ENCODE measurements around the gene ATP8B1.

ATP8B1 gene

GRCh38 chr18:57767259-57768050, 35.7 kb downstream of the ATP8B1 start:
- no peak for TF ChIP-seq CTCF (IDR thresholded peaks at IDR 0.05; ENCODE audit: insufficient read depth, low read depth, low read length, missing control alignments)

GRCh38 chr18:57764995-57765394, 38.1 kb downstream of the ATP8B1 start:
- no peak for TF ChIP-seq CTCF (IDR thresholded peaks at IDR 0.05; ENCODE audit: insufficient read depth, low read depth, low read length, missing control alignments)
- no peak for DNase-seq (ENCODE audit: low read depth)
- no peak overlapping the region for H3K4me3 ChIP-seq (ENCODE audit: low read length)

More at GRCh38 chr18:57767259-57768050, 35.7 kb downstream of the ATP8B1 start:
- H3K4me3 ChIP-seq (ENCODE audit: low read length), result no peak overlapping the region
- DNase-seq (ENCODE audit: low read depth), result no peak

- TF ChIP-seq CTCF (IDR thresholded peaks at IDR 0.05; ENCODE audit: insufficient read depth, low read depth, low read length, missing control alignments), result no peak
- no peak for DNase-seq (ENCODE audit: low read depth)
- H3K4me3 ChIP-seq (ENCODE audit: low read length), result no peak overlapping the region
These were observed 39.0 kb downstream of the ATP8B1 start for GRCh38 chr18:57764087-57764486.

GRCh38 chr18:57762686-57763085, 40.4 kb downstream of the ATP8B1 start:
- H3K4me3 ChIP-seq (ENCODE audit: low read length), result no peak overlapping the region
- no peak for TF ChIP-seq CTCF (IDR thresholded peaks at IDR 0.05; ENCODE audit: insufficient read depth, low read depth, low read length, missing control alignments)
- no peak for DNase-seq (ENCODE audit: low read depth)

- H3K4me3 ChIP-seq (ENCODE audit: low read length), result no peak overlapping the region
- TF ChIP-seq CTCF (IDR thresholded peaks at IDR 0.05; ENCODE audit: insufficient read depth, low read depth, low read length, missing control alignments), result no peak
- peak; percentile 61 for DNase-seq (ENCODE audit: low read depth)
These were observed 43.5 kb downstream of the ATP8B1 start for GRCh38 chr18:57759650-57760049.

- no peak for TF ChIP-seq CTCF (IDR thresholded peaks at IDR 0.05; ENCODE audit: insufficient read depth, low read depth, low read length, missing control alignments)
- no peak for DNase-seq (ENCODE audit: low read depth)
- H3K4me3 ChIP-seq (ENCODE audit: low read length), result no peak overlapping the region
These were observed 47.5 kb downstream of the ATP8B1 start for GRCh38 chr18:57755473-57756067.
